G401.6 (cell line): ENCODE results near the gene MYH11.
"Not testable (repeated sequence)": the region's sequence is repeated elsewhere in the genome, so short reads cannot be mapped to it uniquely, and the experiment has no call there.

Source experiments
- FAIRE-seq: peaks from 2 replicates; lab custom pipeline; 2012; peaks lifted over from hg19 to GRCh38; lab: Jason Lieb, UNC

MYH11 gene

GRCh38 chr16:15748654-15749053, 108.2 kb downstream of the MYH11 start:
- no peak for FAIRE-seq

GRCh38 chr16:15747937-15748336, 108.9 kb downstream of the MYH11 start:
- FAIRE-seq = no peak

- FAIRE-seq = no peak
Measured at GRCh38 chr16:15746332-15746731, 110.5 kb downstream of the MYH11 start.

GRCh38 chr16:15743657-15744056, 113.2 kb downstream of the MYH11 start:
- FAIRE-seq = no peak

GRCh38 chr16:15742716-15743115, 114.1 kb downstream of the MYH11 start:
- no peak for FAIRE-seq

GRCh38 chr16:15741207-15741871, 115.5 kb downstream of the MYH11 start:
- no peak for FAIRE-seq

- no peak for FAIRE-seq
Measured at GRCh38 chr16:15739950-15740349, 116.9 kb downstream of the MYH11 start.

GRCh38 chr16:15739464-15739863, 117.4 kb downstream of the MYH11 start:
- no peak for FAIRE-seq

- no peak for FAIRE-seq
Measured at GRCh38 chr16:15737140-15737644, 119.6 kb downstream of the MYH11 start.

- FAIRE-seq = no peak
Measured at GRCh38 chr16:15736529-15736928, 120.3 kb downstream of the MYH11 start.

GRCh38 chr16:15735610-15736009, 121.2 kb downstream of the MYH11 start:
- no peak for FAIRE-seq

- no peak for FAIRE-seq
Measured at GRCh38 chr16:15732416-15732815, 124.4 kb downstream of the MYH11 start.

- FAIRE-seq = no peak
Measured at GRCh38 chr16:15729152-15729551, 127.7 kb downstream of the MYH11 start.

- not testable (repeated sequence) for FAIRE-seq
Measured at GRCh38 chr16:15727697-15728096, 129.1 kb downstream of the MYH11 start.

GRCh38 chr16:15726715-15727114, 130.1 kb downstream of the MYH11 start:
- no peak for FAIRE-seq

GRCh38 chr16:15725641-15726240, 131.1 kb downstream of the MYH11 start:
- no peak for FAIRE-seq

- FAIRE-seq = no peak
Measured at GRCh38 chr16:15723808-15724207, 133.0 kb downstream of the MYH11 start.

GRCh38 chr16:15721018-15721417, 135.8 kb downstream of the MYH11 start:
- no peak for FAIRE-seq

GRCh38 chr16:15716694-15717447, 140.0 kb downstream of the MYH11 start:
- no peak for FAIRE-seq

- no peak for FAIRE-seq
Measured at GRCh38 chr16:15715221-15715620, 141.6 kb downstream of the MYH11 start.

- FAIRE-seq = no peak
Measured at GRCh38 chr16:15714393-15715172, 142.2 kb downstream of the MYH11 start.

- FAIRE-seq = no peak
Measured at GRCh38 chr16:15708997-15709396, 147.8 kb downstream of the MYH11 start.
